DND-41 (cell line): ENCODE results near the gene KRTAP10-9.

Experiments
- ATAC-seq: fragments of 200-7000 bp; cut with Tn5 transposase; 3 replicates; pipeline ENCODE4 v1.9.1; 2021; ENCODE audit warnings: low read depth; ENCODE audit not compliant: insufficient read depth
- DNase-seq: peaks from one replicate; pipeline ENCODE4 v3.0.0-alpha.2; 2020
- H2AFZ ChIP-seq: 2 replicates; pipeline ENCODE4 v1.6.0; 2012; ENCODE audit warnings: low read depth, low read length
- H3K27ac ChIP-seq: 2 replicates; pipeline ENCODE4 v1.5.1; 2012; ENCODE audit warnings: low read length, inconsistent platforms
- H3K27me3 ChIP-seq: fragments of 200-600 bp; sonication (generic); 2 replicates; pipeline ENCODE4 v1.6.0; 2012; ENCODE audit warnings: low read length, mild to moderate bottlenecking, inconsistent platforms; ENCODE audit not compliant: insufficient read depth, poor library complexity
- H3K36me3 ChIP-seq: 2 replicates; pipeline ENCODE4 v1.5.1; 2012; ENCODE audit warnings: low read length, inconsistent platforms; ENCODE audit not compliant: insufficient read depth
- H3K4me1 ChIP-seq: 2 replicates; pipeline ENCODE4 v1.5.1; 2012; ENCODE audit warnings: mild to moderate bottlenecking, low read length; ENCODE audit not compliant: insufficient read depth
- H3K4me2 ChIP-seq: 2 replicates; pipeline ENCODE4 v1.6.0; 2012; ENCODE audit warnings: mild to moderate bottlenecking, moderate library complexity, low read length, inconsistent platforms; ENCODE audit not compliant: insufficient read depth
- H3K4me3 ChIP-seq, 2 experiments: fragments of 200-600 bp in 1 of 2; shearing (Covaris generic) in 1 of 2; 2 replicates each; pipeline ENCODE4 v1.5.1; 2012 to 2016; ENCODE audit warnings: inconsistent platforms in 2 of 2, low read length in 2 of 2, mild to moderate bottlenecking in 2 of 2, low read depth in 1 of 2, moderate library complexity in 1 of 2
- H3K79me2 ChIP-seq: 2 replicates; pipeline ENCODE4 v1.6.0; 2012; ENCODE audit warnings: low read length, inconsistent platforms; ENCODE audit not compliant: insufficient read depth
- H3K9ac ChIP-seq: 2 replicates; pipeline ENCODE4 v1.6.0; 2012; ENCODE audit warnings: low read depth, mild to moderate bottlenecking, inconsistent platforms, low read length, moderate library complexity
- H3K9me3 ChIP-seq: 2 replicates; pipeline ENCODE4 v1.5.1; 2012; ENCODE audit warnings: low read length, moderate library complexity, mild to moderate bottlenecking, inconsistent platforms; ENCODE audit not compliant: insufficient read depth, severe bottlenecking
- H4K20me1 ChIP-seq: 2 replicates; pipeline ENCODE4 v1.6.0; 2012; ENCODE audit warnings: low read length; ENCODE audit not compliant: insufficient read depth
- EZH2 ChIP-seq: IDR thresholded peaks from 3 replicates; pipeline ENCODE4 v1.6.1; 2012; ENCODE audit warnings: borderline replicate concordance, low read depth, mild to moderate bottlenecking, moderate library complexity, low read length, inconsistent platforms; ENCODE audit not compliant: severe bottlenecking
- TF ChIP-seq, protein P1 (sequence below): IDR thresholded peaks from 2 replicates; pipeline ENCODE4 v1.5.1; 2012; ENCODE audit warnings: borderline replicate concordance, low read length, moderate library complexity, mild to moderate bottlenecking; ENCODE audit not compliant: poor library complexity, severe bottlenecking; ENCODE audit errors: extremely low read depth

Gene KRTAP10-9

DNA sequence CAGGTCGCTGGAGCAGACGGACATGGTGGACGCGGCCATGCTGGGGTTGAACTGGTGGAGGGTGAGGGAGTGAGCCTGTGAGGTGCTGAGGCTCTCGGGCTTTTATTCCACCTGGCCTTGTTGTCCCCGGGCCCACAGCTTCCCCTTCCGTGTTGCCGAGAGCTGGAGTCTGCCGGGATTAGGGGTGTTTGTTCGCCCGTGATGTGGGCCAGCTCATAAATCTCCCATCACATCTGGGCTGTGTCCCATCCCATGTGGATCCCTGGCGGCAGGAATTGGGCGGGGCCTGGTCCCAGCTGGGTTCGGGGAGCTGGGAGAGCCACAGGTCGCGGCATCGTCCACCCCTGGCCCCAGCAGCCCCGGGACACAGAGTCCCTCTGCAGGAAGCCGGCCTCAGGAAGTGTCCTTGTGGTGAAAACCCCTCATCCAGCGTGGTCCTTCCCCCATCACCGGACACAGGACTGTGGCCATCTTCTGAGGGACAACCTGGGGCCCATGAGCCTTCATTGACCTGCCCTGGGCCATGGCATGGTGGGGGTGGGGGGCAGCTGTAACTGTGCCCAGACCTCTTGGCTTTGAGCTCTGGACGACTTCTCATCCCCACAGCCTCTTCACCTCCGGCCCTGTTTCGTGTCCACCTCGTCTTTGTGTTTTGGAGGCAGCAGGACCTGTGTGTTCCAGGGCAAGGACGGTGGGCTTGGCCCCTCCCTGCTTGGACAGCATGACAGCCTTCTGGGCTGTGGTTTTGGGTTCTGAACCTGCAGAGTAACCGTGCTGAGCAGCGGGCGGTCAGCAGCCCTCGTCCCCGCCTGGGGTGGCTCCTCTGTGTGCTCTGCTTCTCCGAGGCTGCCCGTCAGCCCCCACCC lies 34.2 kb upstream of the KRTAP10-9 start, which contains the start of gene KRTAP10-6:
Gene KRTAP10-6, minus strand, starts transcription at position 60 of the 866 bp plus-strand sequence. Its CDS starts 21 bp downstream, at position 39.
- H3K27me3 ChIP-seq: no peaks in the 10 kb centered on the region
- H3K9ac ChIP-seq: no peak within 1 kb of the TSS
- H3K4me1 ChIP-seq: no peaks in the 10 kb centered on the region
- no peak within 1 kb of the TSS for H3K4me2 ChIP-seq
- no peaks in the 10 kb centered on the region for H3K36me3 ChIP-seq
- DNase-seq (no peak), ATAC-seq (no peak)
- TF ChIP-seq EZH2: no peak
- TF ChIP-seq, protein P1, sequence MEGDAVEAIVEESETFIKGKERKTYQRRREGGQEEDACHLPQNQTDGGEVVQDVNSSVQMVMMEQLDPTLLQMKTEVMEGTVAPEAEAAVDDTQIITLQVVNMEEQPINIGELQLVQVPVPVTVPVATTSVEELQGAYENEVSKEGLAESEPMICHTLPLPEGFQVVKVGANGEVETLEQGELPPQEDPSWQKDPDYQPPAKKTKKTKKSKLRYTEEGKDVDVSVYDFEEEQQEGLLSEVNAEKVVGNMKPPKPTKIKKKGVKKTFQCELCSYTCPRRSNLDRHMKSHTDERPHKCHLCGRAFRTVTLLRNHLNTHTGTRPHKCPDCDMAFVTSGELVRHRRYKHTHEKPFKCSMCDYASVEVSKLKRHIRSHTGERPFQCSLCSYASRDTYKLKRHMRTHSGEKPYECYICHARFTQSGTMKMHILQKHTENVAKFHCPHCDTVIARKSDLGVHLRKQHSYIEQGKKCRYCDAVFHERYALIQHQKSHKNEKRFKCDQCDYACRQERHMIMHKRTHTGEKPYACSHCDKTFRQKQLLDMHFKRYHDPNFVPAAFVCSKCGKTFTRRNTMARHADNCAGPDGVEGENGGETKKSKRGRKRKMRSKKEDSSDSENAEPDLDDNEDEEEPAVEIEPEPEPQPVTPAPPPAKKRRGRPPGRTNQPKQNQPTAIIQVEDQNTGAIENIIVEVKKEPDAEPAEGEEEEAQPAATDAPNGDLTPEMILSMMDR: no peak
- H2AFZ ChIP-seq: no peak within 1 kb of the TSS
- no peak within 1 kb of the TSS for H3K4me3 ChIP-seq
- no peak within 1 kb of the TSS for H3K27ac ChIP-seq
- H3K9me3 ChIP-seq: no peaks in the 10 kb centered on the region
- H4K20me1 ChIP-seq: no peaks in the 10 kb centered on the region
- no peaks in the 10 kb centered on the region for H3K79me2 ChIP-seq

DNA sequence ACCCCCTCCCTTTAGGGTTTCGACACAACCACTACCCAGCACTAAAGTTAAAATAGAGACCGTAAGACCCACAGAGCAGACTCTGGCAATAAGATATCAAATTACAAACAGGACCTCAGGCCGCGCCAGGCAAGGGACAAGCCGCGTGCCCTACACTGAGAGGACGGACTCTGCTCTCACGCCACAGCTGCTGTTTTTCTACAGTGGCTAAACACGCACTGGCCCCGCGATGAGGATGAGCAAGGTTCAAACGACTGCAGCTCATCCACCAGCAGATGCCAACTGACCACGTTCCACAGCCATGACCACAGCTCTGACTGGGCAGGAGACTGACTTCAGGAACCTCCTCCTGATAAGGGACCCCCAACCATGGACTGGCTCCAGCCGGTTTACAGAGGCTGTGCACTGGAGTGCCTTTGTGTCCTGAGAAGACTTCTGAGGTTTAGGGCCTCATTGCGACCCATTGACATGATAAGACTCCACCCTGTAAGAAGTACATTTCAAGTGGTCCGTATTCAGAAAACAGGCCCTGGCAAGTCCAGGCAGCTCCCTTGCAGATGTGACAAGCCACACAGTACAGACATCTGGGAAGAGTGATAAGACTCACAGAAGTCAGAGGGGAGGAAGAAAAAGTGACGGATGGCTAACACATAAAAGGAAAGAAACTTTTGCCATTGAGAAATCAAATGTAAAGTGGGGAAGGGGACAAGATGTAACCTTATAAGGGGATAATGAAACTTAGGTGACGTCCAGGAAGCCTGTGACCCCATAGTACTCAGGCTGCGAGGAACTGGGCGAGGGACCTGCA lies 33.1 kb upstream of the KRTAP10-9 start:
- ATAC-seq (no peak), DNase-seq (no peak)
- Histone ChIP-seq H3K36me3 (no peaks in the 10 kb centered on the region), H3K4me3 (no peak overlapping the region), H3K4me1 (no peaks in the 10 kb centered on the region), H3K9ac (no peak overlapping the region), H3K27ac (no peak overlapping the region), H4K20me1 (no peaks in the 10 kb centered on the region), H3K9me3 (no peaks in the 10 kb centered on the region), H3K79me2 (no peaks in the 10 kb centered on the region), H3K27me3 (no peaks in the 10 kb centered on the region), H2AFZ (no peak overlapping the region), H3K4me2 (no peak overlapping the region)
- TF ChIP-seq, protein P1: no peak
- no peak for TF ChIP-seq EZH2

DNA sequence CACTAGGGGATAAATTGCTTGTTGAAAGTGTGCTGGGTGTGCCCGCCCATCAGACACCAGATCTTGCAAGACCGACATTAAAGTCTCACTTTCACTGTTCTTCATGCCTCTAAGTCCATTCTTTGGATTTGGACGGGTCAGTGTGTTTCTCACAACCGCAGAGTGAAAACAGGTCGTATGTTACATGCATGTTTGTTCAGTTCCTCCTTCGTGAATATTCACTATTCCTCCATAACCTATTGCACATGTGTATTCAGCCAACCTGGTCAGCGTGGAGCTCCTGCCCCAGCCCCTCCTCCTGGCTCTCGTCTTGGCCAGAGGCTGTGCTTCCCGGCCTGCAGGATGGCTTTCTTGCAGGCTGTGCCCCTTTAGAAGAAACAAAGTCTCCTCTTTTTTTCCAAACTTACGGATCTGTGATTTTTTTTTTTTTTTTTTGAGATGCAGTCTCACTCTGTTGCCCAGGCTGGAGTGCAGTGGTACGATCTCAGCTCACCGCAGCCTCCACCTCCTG lies 32.4 kb upstream of the KRTAP10-9 start:
- Histone ChIP-seq H3K36me3 (no peaks in the 10 kb centered on the region), H3K27ac (no peak overlapping the region), H3K4me3 (no peak overlapping the region), H4K20me1 (no peaks in the 10 kb centered on the region), H3K9me3 (no peaks in the 10 kb centered on the region), H3K79me2 (no peaks in the 10 kb centered on the region), H3K27me3 (no peaks in the 10 kb centered on the region), H3K9ac (no peak overlapping the region), H3K4me1 (no peaks in the 10 kb centered on the region), H2AFZ (no peak overlapping the region), H3K4me2 (no peak overlapping the region)
- TF ChIP-seq EZH2: no peak
- TF ChIP-seq, protein P1: no peak
- no peak for DNase-seq
- no peak for ATAC-seq
